Muscle layer of colon (tissue), 2 donors: ENCODE results near the gene PTGDR.

Experiments
- H3K27ac ChIP-seq: one replicate; pipeline ENCODE4 v1.7.0; 2013; ENCODE audit warnings: low read depth, mild to moderate bottlenecking, low read length, moderate library complexity
- H3K27me3 ChIP-seq, 2 donors: one replicate each; pipeline ENCODE4 v1.7.0; 2013; ENCODE audit warnings: low read length in 2 of 2, mild to moderate bottlenecking in 2 of 2; ENCODE audit not compliant: insufficient read depth in 2 of 2, control insufficient read depth in 1 of 2
- H3K36me3 ChIP-seq: one replicate; pipeline ENCODE4 v1.7.0; 2013; ENCODE audit warnings: mild to moderate bottlenecking, low read length; ENCODE audit not compliant: insufficient read depth
- H3K4me1 ChIP-seq: one replicate; pipeline ENCODE4 v1.7.0; 2013; ENCODE audit warnings: mild to moderate bottlenecking, low read length; ENCODE audit not compliant: insufficient read depth
- H3K4me3 ChIP-seq, 2 donors: one replicate each; pipeline ENCODE4 v1.7.0; 2013; ENCODE audit warnings: low read length in 2 of 2, low read depth in 1 of 2, mild to moderate bottlenecking in 1 of 2, moderate library complexity in 1 of 2
- H3K9ac ChIP-seq: one replicate; pipeline ENCODE4 v1.7.0; 2013; ENCODE audit warnings: low read length
- H3K9me3 ChIP-seq: one replicate; pipeline ENCODE4 v1.7.0; 2013; ENCODE audit warnings: mild to moderate bottlenecking, low read length
- donor health status: abdominal sarcoma.
- donor health status: Adenocarcinoma of cecum.

PTGDR gene

DNA sequence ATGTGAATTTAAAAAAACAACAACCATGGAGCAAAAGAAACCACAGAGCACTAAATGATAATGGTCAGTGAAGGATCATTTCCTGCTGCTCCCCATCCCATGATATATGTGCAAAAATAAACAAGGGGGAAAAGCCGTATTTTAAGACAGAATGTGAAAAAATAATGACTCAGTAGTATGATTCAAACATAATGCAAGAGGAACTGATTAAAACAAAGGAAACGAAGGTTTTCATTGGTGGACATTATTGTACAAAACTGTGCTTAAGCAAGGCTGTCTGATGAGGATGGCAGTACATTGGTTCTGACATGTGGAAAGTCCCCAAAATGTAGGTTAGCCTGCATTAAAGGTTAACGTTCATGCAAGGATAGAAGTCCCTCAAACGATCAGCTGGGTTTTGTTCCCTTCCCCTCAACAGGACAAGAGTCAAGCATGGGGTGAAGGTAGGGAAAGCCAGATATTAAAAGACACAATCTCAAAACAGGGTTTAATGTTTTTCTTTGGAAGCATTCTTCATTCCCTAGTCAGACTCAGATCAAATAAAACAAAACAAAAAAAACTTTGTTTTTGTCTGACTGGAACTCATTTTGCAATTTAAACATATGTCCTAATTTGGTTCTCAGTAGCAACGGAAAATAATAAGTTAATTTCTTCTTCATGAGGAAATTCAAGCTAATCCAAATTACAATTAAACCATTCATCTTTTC lies 26.3 kb upstream of the PTGDR start:
- no peaks in the 10 kb centered on the region for H3K27me3 ChIP-seq
- H3K4me3 ChIP-seq: no peak overlapping the region
- no peak overlapping the region for H3K27ac ChIP-seq

DNA sequence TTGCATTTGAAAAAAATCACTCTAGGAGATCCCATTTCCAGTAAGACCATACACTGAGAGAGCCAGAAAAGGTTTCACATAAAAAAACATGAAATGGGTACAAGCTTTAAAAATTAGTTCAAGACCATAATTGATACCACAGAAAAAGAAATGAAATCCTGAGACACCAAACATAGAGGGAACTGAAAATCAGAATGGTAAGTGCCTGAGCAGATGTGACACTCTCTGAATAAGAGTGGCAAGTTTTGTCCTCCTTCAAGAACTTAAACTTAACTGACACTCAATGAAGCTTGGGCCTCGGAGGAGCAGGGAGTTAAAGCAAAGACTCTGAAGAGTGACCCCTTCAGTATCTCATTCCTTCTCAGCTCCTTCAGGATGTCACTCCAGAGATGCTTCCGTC lies 23.2 kb upstream of the PTGDR start:
- H3K27ac ChIP-seq: no peak overlapping the region
- H3K9ac ChIP-seq: no peak overlapping the region
- H3K36me3 ChIP-seq: no peaks in the 10 kb centered on the region
- no peak overlapping the region for H3K4me3 ChIP-seq
- no peaks in the 10 kb centered on the region for H3K9me3 ChIP-seq
- H3K4me1 ChIP-seq: no peaks in the 10 kb centered on the region
- no peaks in the 10 kb centered on the region for H3K27me3 ChIP-seq

More for the DNA sequence above, 26.3 kb upstream of the PTGDR start:
- H3K36me3 ChIP-seq: no peaks in the 10 kb centered on the region
- H3K9ac ChIP-seq: no peak overlapping the region
- no peaks in the 10 kb centered on the region for H3K4me1 ChIP-seq
- no peaks in the 10 kb centered on the region for H3K9me3 ChIP-seq

DNA sequence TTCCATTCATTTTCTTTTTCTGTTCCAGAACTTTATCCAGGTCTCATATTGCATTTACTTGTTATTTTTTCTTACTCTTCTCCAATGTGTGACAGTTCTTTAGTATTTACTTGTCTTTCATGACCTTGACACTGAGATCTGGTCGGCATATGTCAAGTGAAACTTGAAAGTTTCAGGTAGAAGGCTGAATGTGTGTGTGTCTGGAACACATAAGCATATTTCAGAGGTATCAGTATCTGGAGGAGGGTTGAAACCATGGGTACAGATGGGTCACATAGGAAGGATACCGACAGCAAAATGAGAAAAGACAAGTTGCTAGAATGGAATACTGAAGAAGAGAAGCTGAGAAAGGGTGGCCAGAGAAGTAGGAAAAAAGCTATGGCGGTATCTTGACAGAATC lies 22.5 kb upstream of the PTGDR start:
- H3K9me3 ChIP-seq: no peaks in the 10 kb centered on the region
- no peak overlapping the region for H3K4me3 ChIP-seq
- H3K4me1 ChIP-seq: no peaks in the 10 kb centered on the region
- no peak overlapping the region for H3K27ac ChIP-seq
- H3K36me3 ChIP-seq: no peaks in the 10 kb centered on the region
- H3K27me3 ChIP-seq: no peaks in the 10 kb centered on the region
- H3K9ac ChIP-seq: no peak overlapping the region

DNA sequence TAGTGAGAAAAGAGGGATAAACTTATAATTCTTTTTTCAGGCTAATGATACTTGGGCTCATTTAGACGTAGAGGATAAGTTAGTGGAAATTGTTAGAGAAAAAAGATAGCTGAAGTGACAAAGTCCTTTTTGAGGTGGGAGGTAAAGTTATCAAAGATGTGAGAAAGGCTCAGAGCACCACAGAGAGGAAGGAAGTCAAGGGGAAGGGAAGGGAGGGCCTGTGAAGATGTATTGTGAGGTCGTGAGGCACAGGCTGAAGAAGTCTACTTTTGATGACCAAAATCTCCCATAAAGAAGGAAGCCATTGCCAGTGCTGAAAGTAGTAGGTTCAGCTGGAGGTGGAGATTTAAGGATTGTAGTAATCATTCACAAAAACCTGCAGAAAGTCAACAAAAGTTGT lies 19.4 kb upstream of the PTGDR start:
- no peaks in the 10 kb centered on the region for H3K4me1 ChIP-seq
- no peak overlapping the region for H3K27ac ChIP-seq
- no peaks in the 10 kb centered on the region for H3K9me3 ChIP-seq
- H3K27me3 ChIP-seq: no peaks in the 10 kb centered on the region
- H3K9ac ChIP-seq: no peak overlapping the region
- no peaks in the 10 kb centered on the region for H3K36me3 ChIP-seq
- H3K4me3 ChIP-seq: no peak overlapping the region

DNA sequence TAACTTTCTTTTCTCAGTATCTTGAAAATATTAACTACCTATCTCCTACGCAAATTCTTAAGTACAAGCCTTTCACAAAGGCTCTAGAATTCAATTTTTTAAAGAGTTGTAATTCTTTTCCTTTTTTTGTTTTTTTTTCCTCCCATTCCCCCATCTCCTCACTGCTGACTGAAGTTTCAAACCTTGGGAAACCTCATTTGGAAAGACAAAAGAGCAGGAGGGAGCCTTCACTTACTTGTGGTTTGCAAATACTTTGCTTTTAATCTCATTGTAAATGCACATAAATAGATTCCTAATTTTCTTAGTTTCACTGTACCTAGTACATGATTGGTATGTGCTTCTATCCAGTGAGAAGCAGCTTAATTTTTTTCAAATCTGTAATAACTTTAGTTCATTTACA lies 15.8 kb upstream of the PTGDR start:
- no peak overlapping the region for H3K27ac ChIP-seq
- no peak overlapping the region for H3K4me3 ChIP-seq
- no peaks in the 10 kb centered on the region for H3K36me3 ChIP-seq
- H3K4me1 ChIP-seq: no peaks in the 10 kb centered on the region
- no peaks in the 10 kb centered on the region for H3K27me3 ChIP-seq
- no peak overlapping the region for H3K9ac ChIP-seq
- H3K9me3 ChIP-seq: no peaks in the 10 kb centered on the region

DNA sequence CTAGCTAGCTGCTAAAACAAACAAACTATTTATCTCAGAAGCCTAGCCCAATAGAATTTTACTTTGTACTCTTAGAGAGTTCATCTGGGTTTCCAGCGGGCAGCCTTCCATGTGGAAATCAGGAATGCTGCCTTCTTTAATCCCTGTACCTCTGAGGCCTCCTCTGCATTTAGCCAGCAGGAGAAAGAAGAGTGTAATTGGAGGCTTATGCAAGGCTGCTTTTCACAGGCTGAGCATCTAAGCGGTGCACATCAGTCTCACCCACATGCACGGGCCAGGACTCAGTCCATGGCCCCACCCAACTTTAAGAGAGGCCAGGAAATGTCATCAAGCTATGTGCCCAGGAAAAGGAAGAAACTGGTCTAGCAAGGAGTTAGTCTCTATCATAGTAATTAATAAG lies 14.0 kb upstream of the PTGDR start:
- no peaks in the 10 kb centered on the region for H3K4me1 ChIP-seq
- H3K9ac ChIP-seq: no peak overlapping the region
- H3K27me3 ChIP-seq: no peaks in the 10 kb centered on the region
- H3K27ac ChIP-seq: no peak overlapping the region
- H3K9me3 ChIP-seq: no peaks in the 10 kb centered on the region
- no peaks in the 10 kb centered on the region for H3K36me3 ChIP-seq
- H3K4me3 ChIP-seq: no peak overlapping the region

DNA sequence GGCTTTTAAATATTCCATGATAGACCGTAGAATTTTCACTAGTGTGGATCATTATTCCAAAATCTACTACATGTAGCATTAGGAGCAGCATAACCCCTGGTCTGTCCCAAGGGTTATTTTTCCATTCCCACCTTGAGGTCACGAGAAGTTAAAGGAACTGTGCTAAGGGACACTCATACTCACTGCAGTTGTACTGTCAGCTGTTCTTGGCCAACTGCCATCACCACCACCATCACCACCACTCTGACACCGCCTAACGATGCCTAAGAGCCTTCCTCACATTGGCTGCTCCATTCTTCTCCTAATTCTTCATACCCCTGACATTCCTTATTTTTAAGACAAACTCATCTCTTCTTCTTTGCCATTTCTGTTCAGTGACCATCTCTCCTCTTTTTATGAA lies 13.4 kb upstream of the PTGDR start:
- H3K9ac ChIP-seq: no peak overlapping the region
- no peak overlapping the region for H3K4me3 ChIP-seq
- H3K36me3 ChIP-seq: no peaks in the 10 kb centered on the region
- H3K27ac ChIP-seq: no peak overlapping the region
- no peaks in the 10 kb centered on the region for H3K27me3 ChIP-seq
- H3K4me1 ChIP-seq: no peaks in the 10 kb centered on the region
- H3K9me3 ChIP-seq: no peaks in the 10 kb centered on the region

DNA sequence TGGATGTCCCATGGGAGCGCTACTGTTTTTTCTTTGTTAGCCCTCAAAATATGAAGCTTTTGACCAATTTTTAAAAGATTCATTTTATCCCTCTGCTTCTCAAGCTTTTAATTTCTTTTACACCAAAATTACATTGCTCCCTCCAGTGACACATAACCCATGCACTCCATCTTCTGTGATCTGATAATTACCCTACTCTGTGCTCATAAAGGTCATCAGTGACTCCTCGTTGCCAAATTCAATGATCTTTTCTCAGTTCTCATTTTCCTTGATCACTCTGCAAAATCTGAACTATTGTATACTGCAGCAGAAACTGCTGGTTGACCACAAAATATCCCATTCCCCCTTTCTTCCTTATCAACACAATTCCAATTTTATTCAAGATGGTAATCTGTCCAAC lies 8.7 kb upstream of the PTGDR start:
- H3K4me3 ChIP-seq: no peak overlapping the region
- H3K4me1 ChIP-seq: no peaks in the 10 kb centered on the region
- H3K27me3 ChIP-seq: no peaks in the 10 kb centered on the region
- no peaks in the 10 kb centered on the region for H3K36me3 ChIP-seq
- no peak overlapping the region for H3K9ac ChIP-seq
- no peaks in the 10 kb centered on the region for H3K9me3 ChIP-seq
- no peak overlapping the region for H3K27ac ChIP-seq

DNA sequence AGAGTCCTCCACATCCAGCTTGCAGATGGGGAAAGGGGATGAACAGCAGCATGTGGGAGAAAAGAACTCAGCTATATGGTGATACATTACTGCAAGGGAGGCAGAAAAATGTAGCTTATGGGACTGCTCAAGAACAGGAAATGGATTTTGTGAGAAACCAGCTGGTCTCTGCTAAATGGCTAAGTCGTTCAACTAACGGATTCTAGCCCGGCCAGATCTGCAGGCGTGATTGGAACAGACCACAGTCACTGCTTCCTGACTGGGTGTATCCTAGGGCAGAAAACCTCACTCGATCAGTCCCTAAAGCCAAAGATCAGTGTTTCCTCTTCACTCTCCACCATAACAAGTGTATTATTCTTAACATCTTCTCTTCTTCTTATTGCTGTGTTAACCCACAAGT lies 8.1 kb upstream of the PTGDR start:
- Histone ChIP-seq H3K36me3 (no peaks in the 10 kb centered on the region), H3K4me3 (no peak overlapping the region), H3K27ac (no peak overlapping the region), H3K9ac (no peak overlapping the region), H3K27me3 (no peaks in the 10 kb centered on the region), H3K4me1 (no peaks in the 10 kb centered on the region), H3K9me3 (no peaks in the 10 kb centered on the region)

DNA sequence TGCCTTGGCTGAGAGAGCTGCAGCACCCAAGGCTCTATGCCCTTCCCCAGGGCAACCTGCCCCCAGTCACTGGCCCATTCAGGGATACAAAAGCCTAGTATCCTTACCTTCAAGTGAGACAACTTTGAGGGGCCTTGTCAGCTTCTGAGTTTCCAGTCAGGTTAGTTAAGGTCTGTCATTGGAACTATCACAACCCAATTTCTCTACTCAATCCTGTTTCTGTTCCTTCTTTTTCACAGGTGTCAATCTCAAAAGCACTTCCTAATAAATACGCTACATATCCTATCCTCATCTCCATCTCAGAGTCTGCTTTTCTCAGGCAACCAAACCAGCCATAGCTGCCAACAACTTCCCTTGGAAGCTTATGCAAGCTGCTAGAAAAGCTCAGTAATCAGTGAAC lies 4.9 kb upstream of the PTGDR start:
- Histone ChIP-seq H3K4me1 (no peaks in the 10 kb centered on the region), H3K27ac (no peak overlapping the region), H3K36me3 (no peaks in the 10 kb centered on the region), H3K27me3 (peaks cover 0 to 4% of the 10 kb centered on the region in 2 donors), H3K9ac (no peak overlapping the region), H3K9me3 (no peaks in the 10 kb centered on the region), H3K4me3 (no peak overlapping the region)

DNA sequence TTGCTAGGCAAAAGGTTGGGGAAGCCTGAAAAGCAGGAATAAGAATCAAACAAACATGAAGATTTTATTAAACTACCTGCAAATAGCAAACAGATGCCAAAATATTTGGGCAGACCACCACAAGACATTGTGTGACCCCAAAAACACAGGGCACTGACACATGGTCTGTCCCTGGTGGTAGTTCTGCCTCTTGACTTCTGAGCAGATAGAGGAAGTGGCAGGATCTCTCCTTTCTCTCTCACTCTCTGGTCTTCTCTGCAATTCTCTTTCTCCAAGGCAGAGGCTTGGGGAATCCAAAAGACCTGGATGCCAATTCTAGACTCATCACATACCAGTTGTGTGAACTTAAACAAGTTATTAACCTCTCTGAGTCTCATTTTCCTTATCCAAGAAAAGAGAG lies 4.3 kb upstream of the PTGDR start:
- Histone ChIP-seq H3K27me3 (peaks cover 0 to 10% of the 10 kb centered on the region in 2 donors), H3K9me3 (no peaks in the 10 kb centered on the region), H3K36me3 (no peaks in the 10 kb centered on the region), H3K9ac (no peak overlapping the region), H3K4me1 (no peaks in the 10 kb centered on the region), H3K27ac (no peak overlapping the region), H3K4me3 (no peak overlapping the region)

DNA sequence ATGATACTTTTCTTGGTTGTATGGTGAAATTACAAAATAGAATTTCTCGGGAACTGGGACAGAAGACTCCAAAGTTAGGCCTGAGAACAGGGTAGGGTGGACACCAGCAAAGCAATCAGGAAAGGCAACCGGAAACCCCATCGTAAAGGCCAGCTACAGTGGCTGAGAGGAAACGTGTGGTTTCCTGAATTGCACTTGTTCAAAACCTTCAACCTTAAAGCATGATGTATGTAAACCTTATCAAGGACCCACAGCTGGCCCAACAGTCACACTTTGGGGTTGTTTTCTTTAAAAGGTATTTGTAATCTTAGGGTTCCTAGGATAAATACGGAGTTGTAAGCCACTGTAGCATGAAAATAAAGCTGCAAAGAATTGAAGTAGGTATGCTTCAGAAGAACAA lies 2.2 kb upstream of the PTGDR start:
- Histone ChIP-seq H3K9ac (no peak overlapping the region), H3K27me3 (peaks cover 4 to 20% of the 10 kb centered on the region in 2 donors), H3K4me3 (no peak overlapping the region), H3K9me3 (no peaks in the 10 kb centered on the region), H3K36me3 (no peaks in the 10 kb centered on the region), H3K4me1 (no peaks in the 10 kb centered on the region), H3K27ac (no peak overlapping the region)
